Stimulated activated CD4-positive, alpha-beta T cell treated with anti-CD3 and anti-CD28 coated beads, Interleukin-15, amount 100 ng/mL, for 1 hour (primary cell): ENCODE results near the gene SAAL1.

Experiments used
- DNase-seq, 2 donors: peaks; one replicate each; pipeline ENCODE4 v3.0.0-alpha.2; 2020; ENCODE audit warnings: low read depth in 1 of 2, low spot score in 1 of 2

The SAAL1 gene

DNA sequence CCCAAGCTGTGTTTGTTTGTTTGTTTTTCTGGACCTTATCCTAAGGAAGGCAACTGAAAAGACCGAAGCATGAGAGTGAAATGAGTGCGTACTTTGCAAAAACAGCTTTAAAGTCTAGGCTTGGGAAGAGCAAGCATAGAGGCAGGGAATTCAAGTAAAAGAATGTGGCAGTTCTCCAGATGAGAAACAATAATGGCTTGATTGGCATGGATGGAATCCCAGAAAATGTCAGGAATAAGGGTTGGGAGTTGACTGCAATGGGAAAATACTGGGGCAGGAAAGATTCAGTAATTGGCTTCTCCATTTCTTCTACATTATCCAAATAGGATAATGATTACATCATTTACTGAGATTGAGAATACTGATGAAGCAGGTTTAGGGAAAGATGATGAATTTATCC lies 17.5 kb downstream of the SAAL1 start:
- no peak for DNase-seq

DNA sequence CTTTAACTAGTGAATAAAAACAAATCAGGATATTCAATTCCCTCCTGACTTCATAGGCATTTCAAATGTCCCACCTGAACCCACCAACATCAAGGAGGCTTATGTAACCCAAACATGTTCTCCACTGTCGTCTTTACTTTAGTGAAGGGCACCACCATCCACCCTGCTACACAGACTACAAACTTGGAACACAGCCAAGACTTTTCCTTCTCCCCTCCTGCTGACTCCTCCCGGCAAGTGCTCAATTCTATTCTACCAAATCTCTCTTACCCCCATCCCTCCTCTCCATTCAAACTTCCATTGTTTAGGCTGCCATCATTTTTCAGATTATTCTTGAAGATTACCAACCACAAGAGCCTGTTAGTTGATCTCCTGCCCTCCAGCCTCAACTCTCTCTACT lies 24.3 kb downstream of the SAAL1 start:
- DNase-seq = no peak

DNA sequence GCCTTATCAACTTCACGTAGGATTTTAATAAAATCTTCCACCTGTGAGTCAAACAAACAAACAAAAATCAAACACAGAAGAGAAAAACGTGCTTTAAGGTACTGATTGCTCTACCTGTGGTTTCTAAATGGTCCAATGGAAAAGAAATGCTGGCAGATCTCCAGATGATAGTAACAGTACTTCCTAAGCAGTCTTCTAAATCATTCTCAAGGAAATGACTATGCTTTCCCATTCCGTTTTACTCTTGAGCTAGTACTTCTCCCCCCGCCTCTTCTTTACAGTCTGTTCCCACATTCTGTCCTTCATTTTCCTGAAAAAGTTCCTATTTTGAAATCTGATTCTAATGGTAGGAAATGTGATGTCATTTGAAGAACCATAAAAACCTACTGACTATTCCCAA lies 25.4 kb downstream of the SAAL1 start:
- no peak for DNase-seq

GRCh38 chr11:18078909-18079308 lies 27.0 kb downstream of the SAAL1 start:
- no peak for DNase-seq

- DNase-seq = no peak
Observed at GRCh38 chr11:18075444-18075843, 30.4 kb downstream of the SAAL1 start.

DNA sequence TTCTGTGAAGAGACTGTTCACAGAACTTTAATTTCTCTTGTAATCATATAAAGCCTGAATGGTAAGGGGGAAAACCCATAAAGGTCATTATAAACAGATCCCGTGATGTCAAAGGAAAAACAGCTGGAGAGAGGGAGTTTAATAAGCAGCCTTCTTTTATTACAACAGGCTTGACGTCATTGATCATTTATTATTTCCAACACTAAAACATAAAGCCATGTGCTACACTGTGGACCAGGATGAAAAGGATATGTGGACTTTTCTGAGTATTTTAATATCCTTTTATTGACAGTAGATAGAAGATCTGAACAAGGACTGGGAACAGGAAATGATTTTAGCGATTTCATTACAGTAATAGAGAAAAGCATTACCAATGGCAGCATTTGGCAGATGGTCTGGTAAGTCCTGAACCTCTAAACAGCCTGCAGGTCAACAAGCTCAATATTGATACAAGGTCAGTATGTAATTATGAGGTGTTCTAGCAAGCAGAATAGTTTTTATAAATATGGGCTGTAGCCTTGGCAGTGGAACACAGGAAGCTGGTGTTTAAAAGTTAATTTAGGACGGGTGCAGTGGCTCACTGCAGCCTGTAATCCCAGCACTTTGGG lies 34.7 kb downstream of the SAAL1 start:
- DNase-seq = no peak

- DNase-seq = no peak
Observed at GRCh38 chr11:18067372-18067771, 38.5 kb downstream of the SAAL1 start.

DNA sequence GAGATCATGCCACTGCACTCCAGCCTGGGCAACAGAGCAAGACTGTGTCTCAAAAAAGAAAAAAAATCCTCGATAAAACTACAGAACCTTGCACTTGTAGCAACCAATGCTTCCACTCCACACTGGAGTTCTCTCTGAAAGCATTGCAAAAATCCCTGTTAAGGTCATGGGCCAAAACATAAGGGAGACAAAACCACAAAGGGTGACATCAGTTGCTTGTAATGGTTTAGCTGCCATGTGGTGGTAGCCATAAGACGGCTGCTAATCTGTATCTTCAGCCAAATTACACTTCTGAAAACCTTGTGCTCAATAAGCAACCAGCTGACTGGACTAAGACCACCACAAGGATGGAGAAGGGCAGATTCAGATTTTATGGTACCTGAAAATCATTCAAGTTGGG lies 39.3 kb downstream of the SAAL1 start:
- no peak for DNase-seq

GRCh38 chr11:18065572-18065971 lies 40.3 kb downstream of the SAAL1 start:
- DNase-seq = no peak

GRCh38 chr11:18064450-18065054 lies 41.3 kb downstream of the SAAL1 start:
- DNase-seq = no peak

GRCh38 chr11:18063862-18064434 lies 41.9 kb downstream of the SAAL1 start:
- no peak for DNase-seq

DNA sequence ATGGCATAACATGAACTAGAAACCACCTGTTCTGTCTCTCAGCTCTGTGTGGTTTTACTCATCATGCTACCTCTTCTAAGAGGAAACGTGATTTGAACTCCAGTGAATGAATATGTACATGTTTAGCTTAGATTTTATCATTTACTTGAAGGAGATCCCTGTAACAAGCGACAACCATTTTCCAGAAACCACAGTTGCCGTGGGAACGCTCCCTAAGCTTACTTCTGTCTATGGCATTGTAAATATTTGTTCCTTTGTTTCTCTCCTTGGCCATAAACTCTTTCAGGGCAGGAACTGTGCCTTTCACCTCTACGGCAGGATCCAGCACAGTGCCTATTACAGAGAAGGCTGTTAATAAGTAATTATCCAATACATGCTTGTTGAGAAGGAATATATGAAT lies 42.8 kb downstream of the SAAL1 start:
- DNase-seq = no peak

DNA sequence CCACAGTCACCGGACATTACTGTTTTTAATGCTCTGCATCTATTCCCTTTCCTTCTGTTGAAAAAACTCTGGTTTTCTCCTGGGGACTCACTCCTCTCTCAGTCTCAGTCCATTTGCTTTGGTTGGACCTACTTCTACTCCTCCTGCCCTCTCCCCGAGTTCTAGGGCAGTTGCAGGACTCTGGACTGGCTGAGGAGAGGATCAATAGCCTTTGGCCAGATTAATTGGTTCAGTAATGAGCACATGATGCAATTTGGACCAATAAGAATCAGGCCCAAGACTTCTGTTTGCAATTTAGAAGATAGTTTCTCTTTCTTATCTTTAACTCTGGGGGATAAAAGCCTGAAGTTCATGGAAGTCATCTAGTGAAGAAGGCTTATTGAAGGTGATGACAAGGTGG lies 44.5 kb downstream of the SAAL1 start:
- DNase-seq = no peak

- no peak for DNase-seq
Observed at GRCh38 chr11:18056561-18057181, 49.2 kb downstream of the SAAL1 start.

DNA sequence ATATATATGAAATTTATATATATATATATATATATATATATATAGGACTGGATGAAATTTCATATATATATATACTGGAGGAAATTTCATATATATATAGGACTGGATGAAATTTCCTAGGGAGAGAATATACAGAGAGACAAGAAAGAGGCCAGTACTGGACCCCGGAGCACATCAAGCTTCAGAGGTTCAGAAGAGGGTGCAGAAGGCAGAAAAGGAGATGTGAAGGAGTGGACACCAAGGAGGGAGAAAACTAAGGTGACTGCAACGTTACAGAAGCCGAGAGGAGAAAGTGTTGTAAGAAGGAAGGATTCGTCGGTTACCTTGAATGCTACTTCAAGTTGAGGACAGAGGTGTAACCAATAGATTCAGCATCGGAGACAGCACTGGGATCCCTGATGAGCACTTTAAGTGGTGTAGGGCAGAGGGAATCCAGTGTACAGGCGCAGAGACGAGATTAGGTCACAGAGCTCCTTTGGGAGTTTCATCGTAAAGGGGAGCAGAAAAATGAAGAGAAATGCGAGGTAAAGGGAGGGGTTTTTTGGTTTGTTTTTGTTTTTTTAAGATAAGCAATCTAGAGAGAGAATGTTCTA lies 51.3 kb downstream of the SAAL1 start:
- no peak for DNase-seq

- DNase-seq = no peak
Observed at GRCh38 chr11:18050848-18051247, 55.0 kb downstream of the SAAL1 start.

GRCh38 chr11:18046116-18046777 lies 59.6 kb downstream of the SAAL1 start, which contains the start of gene TPH1:
TPH1 (minus strand) TSS chr11:18046269; CDS start chr11:18040762, 5,507 bp downstream.
- no peak for DNase-seq

- no peak for DNase-seq
Observed at GRCh38 chr11:18036456-18036855, 69.4 kb downstream of the SAAL1 start.
